Left lung (tissue), 10 donors: ENCODE measurements around the gene DCDC1. TPM values are rescaled to one million over a fixed set of nuclear protein-coding genes. Genes with fewer than 3 reads are reported as not detected.

Experiments
- ATAC-seq: fragments of 200-7000 bp; cut with Tn5 transposase; one replicate; pipeline ENCODE4 v1.9.1; 2020; ENCODE audit warnings: moderate library complexity
- DNase-seq, 4 donors: peaks; one replicate each; pipeline ENCODE4 v3.0.0-alpha.2; 2013 to 2020
- H3K27ac ChIP-seq, 2 donors: fragments of 200-600 bp; sonication (generic) in 1 of 2; one replicate each; pipeline versions ENCODE4 v1.5.0 to v1.8.0; 2020 to 2021
- H3K27me3 ChIP-seq, 2 donors: fragments of 200-600 bp; sonication (generic) in 1 of 2; one replicate each; pipeline versions ENCODE4 v1.5.0 to v1.8.0; 2020 to 2021
- H3K36me3 ChIP-seq, 2 donors: fragments of 200-600 bp; sonication (generic) in 1 of 2; one replicate each; pipeline versions ENCODE4 v1.5.0 to v1.8.0; 2020 to 2021
- H3K4me1 ChIP-seq, 2 donors: fragments of 200-600 bp; one replicate each; pipeline ENCODE4 v1.8.0; 2021
- H3K4me3 ChIP-seq, 2 donors: fragments of 200-600 bp; sonication (generic) in 1 of 2; one replicate each; pipeline versions ENCODE4 v1.5.0 to v1.8.0; 2020 to 2021; ENCODE audit warnings: mild to moderate bottlenecking in 1 of 2
- H3K9me3 ChIP-seq, 2 donors: fragments of 200-600 bp; sonication (generic) in 1 of 2; one replicate each; pipeline versions ENCODE4 v1.5.0 to v1.8.0; 2020 to 2021
- intact Hi-C, 2 donors: fragments of 100-400 bp; cut with DNase I; formaldehyde crosslinking; loops; one replicate each; pipeline versions ENCODE4 v1.11.2 to v1.14.2; 2022
- polyA plus RNA-seq, 6 donors: library from polyadenylated mRNA; unstranded; fragments of 120-200 nt; gene quantifications; one replicate each; pipeline ENCODE4 v1.2.1, GENCODE V29; 2013; ENCODE audit not compliant: insufficient read length in 6 of 6
- total RNA-seq, 2 donors: library from RNA; stranded (reverse); fragmentation: NEBNext Ultra II Directional; extraction: Animal tissue kit (Norgen Biotek cat#: 25700); gene quantifications; one replicate each; pipeline ENCODE4 v1.2.1, GENCODE V29; 2021
- TF ChIP-seq, protein P1 (sequence below), 2 donors: fragments of 200-600 bp; sonication (generic) in 1 of 2; IDR thresholded peaks; one replicate each; pipeline versions ENCODE4 v1.5.0 to v1.8.0; 2021; ENCODE audit warnings: antibody characterized with exemption in 2 of 2
- donor health status: DM: no; HTN: yes; CAD: no.
- donor health status: DM: no; HTN: no; CAD: no.

The DCDC1 gene
- total and polyA plus RNA-seq, 8 donors: 0.09 to 3.3 (median 2.0) TPM

DNA sequence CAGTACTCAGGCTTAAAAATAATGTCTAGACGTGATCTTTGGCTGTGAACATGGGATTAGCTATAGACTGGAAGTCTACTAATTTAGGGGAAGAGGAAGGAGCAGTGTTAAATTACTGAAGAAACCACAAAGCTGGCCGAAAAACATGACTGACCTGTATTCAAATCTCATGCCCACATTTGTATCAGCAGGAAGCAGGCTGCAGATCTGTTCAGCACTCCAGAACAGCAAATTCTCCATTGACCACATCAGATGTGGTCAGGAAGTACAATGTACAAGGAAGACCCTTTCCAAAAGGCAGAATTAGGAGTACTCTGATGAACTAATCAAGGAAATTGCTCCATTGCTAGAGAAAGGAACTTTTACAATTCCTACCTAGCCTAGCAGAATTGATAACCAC, 31.7 kb downstream of the DCDC1 start:
- no peak for ATAC-seq

GRCh38 chr11:31328697-31329096, 40.8 kb downstream of the DCDC1 start:
- Histone ChIP-seq H3K4me3 (no peak overlapping the region), H3K27ac (no peak overlapping the region), H3K27me3 (no peaks in the 10 kb centered on the region), H3K36me3 (no peaks in the 10 kb centered on the region), H3K4me1 (no peaks in the 10 kb centered on the region), H3K9me3 (no peaks in the 10 kb centered on the region)
- no peak for ATAC-seq
- intact Hi-C loops: no loop called here
- TF ChIP-seq, protein P1, sequence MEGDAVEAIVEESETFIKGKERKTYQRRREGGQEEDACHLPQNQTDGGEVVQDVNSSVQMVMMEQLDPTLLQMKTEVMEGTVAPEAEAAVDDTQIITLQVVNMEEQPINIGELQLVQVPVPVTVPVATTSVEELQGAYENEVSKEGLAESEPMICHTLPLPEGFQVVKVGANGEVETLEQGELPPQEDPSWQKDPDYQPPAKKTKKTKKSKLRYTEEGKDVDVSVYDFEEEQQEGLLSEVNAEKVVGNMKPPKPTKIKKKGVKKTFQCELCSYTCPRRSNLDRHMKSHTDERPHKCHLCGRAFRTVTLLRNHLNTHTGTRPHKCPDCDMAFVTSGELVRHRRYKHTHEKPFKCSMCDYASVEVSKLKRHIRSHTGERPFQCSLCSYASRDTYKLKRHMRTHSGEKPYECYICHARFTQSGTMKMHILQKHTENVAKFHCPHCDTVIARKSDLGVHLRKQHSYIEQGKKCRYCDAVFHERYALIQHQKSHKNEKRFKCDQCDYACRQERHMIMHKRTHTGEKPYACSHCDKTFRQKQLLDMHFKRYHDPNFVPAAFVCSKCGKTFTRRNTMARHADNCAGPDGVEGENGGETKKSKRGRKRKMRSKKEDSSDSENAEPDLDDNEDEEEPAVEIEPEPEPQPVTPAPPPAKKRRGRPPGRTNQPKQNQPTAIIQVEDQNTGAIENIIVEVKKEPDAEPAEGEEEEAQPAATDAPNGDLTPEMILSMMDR (IDR thresholded peaks at IDR 0.05): no peak
- no peak for DNase-seq

More for the DNA sequence above, 31.7 kb downstream of the DCDC1 start:
- DNase-seq: no peak
- Histone ChIP-seq H3K9me3 (peaks cover 0 to 4% of the 10 kb centered on the region in 2 donors), H3K4me3 (no peak overlapping the region), H3K27ac (no peak overlapping the region), H3K4me1 (no peaks in the 10 kb centered on the region), H3K27me3 (no peaks in the 10 kb centered on the region), H3K36me3 (no peaks in the 10 kb centered on the region)
- TF ChIP-seq, protein P1 (IDR thresholded peaks at IDR 0.05): no peak
- intact Hi-C loops: no loop called here

DNA sequence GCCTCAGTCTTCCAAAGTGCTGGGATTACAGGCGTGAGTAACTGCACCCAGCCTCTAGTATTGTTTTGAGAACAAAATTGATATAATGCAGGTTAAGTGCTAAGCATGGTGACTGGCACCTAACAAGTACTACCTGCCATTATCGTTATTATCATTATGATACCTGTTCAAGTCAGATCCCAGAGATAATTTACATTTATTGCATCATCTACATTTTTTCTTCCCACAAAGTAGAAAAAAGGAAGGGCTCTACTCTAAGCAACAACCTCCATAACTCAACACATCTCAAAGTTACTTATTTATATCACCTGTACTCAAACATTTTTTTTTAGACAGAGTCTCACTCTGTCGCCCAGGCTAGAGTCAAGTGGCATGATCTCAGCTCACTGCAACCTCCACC, 42.1 kb downstream of the DCDC1 start:
- no peak for ATAC-seq

DNA sequence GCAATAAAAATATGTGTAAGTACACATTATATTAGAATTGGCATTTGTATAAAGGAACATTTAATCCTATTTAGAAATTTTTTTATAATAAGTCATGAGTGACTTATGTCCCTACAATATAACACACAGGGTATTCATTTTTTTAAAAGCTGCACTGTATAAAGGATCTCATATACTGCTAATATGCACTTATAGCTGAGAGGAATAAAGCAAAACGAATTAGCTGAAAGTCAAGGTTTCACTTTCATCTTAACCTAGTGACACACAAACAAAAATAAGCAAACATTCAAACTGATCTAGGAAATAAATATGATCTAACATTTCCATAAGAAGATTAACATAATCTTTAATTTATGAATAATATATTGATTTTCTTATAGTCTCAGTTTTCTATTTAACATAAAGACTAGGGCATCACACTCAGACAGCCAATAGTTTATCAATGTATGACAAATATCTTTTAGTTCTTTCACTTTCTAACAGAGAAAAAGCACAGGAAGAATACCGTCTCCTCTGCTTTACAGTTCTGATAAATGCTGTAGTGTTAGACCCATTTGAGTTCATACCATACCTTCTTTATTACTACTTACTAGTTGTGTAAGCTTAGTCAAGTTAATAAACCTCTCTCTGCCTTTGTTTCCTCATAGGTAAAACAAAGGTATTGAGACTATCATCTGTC, 42.9 kb downstream of the DCDC1 start:
- no peak for DNase-seq
- Histone ChIP-seq H3K27ac (no peak overlapping the region), H3K4me1 (no peaks in the 10 kb centered on the region), H3K36me3 (no peaks in the 10 kb centered on the region), H3K9me3 (no peaks in the 10 kb centered on the region), H3K27me3 (no peaks in the 10 kb centered on the region), H3K4me3 (no peak overlapping the region)
- TF ChIP-seq, protein P1 (IDR thresholded peaks at IDR 0.05): no peak
- intact Hi-C loops: no loop called here
- ATAC-seq: no peak

More for the DNA sequence above, 42.1 kb downstream of the DCDC1 start:
- no peak overlapping the region for H3K4me3 ChIP-seq
- H3K36me3 ChIP-seq: no peaks in the 10 kb centered on the region
- intact Hi-C loops: no loop called here
- no peaks in the 10 kb centered on the region for H3K4me1 ChIP-seq
- DNase-seq: no peak
- H3K27ac ChIP-seq: no peak overlapping the region
- no peaks in the 10 kb centered on the region for H3K27me3 ChIP-seq
- no peaks in the 10 kb centered on the region for H3K9me3 ChIP-seq
- TF ChIP-seq, protein P1 (IDR thresholded peaks at IDR 0.05): no peak

GRCh38 chr11:31325160-31325559, 44.4 kb downstream of the DCDC1 start:
- H3K27ac ChIP-seq: no peak overlapping the region
- H3K4me3 ChIP-seq: no peak overlapping the region
- ATAC-seq (no peak), DNase-seq (no peak)
- no peaks in the 10 kb centered on the region for H3K36me3 ChIP-seq
- H3K4me1 ChIP-seq: no peaks in the 10 kb centered on the region
- TF ChIP-seq, protein P1 (IDR thresholded peaks at IDR 0.05): no peak
- intact Hi-C loops: no loop called here
- no peaks in the 10 kb centered on the region for H3K27me3 ChIP-seq
- H3K9me3 ChIP-seq: no peaks in the 10 kb centered on the region
